Fibroblast of the aortic adventitia (primary cell): ENCODE data around the gene SPHK1. TPM values are rescaled to one million over a fixed set of nuclear protein-coding genes. Genes with fewer than 3 reads are reported as not detected.
A peak's percentile ranks its signal among the peaks of the same experiment; 100 is the strongest.

Experiments used
- DNase-seq: peaks from one replicate; pipeline ENCODE4 v3.0.0-alpha.2; 2010; ENCODE audit warnings: low read depth
- H3K4me3 ChIP-seq: 2 replicates; pipeline ENCODE4 v1.5.1; 2011; ENCODE audit warnings: low read depth, mild to moderate bottlenecking, control low read depth, low read length, moderate library complexity
- CTCF ChIP-seq: IDR thresholded peaks from 2 replicates; pipeline ENCODE4 v1.5.1; 2011; ENCODE audit warnings: mild to moderate bottlenecking, low read length, control low read depth, inconsistent platforms; ENCODE audit not compliant: insufficient read depth
- total RNA-seq: library from RNA; depleted of rRNA; stranded (reverse); fragments of >200 nt; gene quantifications from 2 replicates; pipeline ENCODE4 v1.2.3, GENCODE V29; 2012; ENCODE audit warnings: low replicate concordance

The SPHK1 gene
- total RNA-seq, 1 donor, result 31.7 TPM

GRCh38 chr17:76365256-76365903, 19.0 kb upstream of the SPHK1 start:
- peak; percentile 23 for TF ChIP-seq CTCF
- no peak for DNase-seq
- no peak overlapping the region for H3K4me3 ChIP-seq

- H3K4me3 ChIP-seq, result no peak overlapping the region
- DNase-seq, result no peak
- no peak for TF ChIP-seq CTCF
These were observed 18.2 kb upstream of the SPHK1 start for GRCh38 chr17:76366247-76366646.

- TF ChIP-seq CTCF, result no peak
- DNase-seq, result no peak
- H3K4me3 ChIP-seq, result no peak overlapping the region
These were observed 16.8 kb upstream of the SPHK1 start for GRCh38 chr17:76367642-76368041.

- DNase-seq, result no peak
- TF ChIP-seq CTCF, result no peak
- H3K4me3 ChIP-seq, result no peak overlapping the region
These were observed 15.9 kb upstream of the SPHK1 start for GRCh38 chr17:76368545-76368944.

GRCh38 chr17:76369379-76369778, 15.0 kb upstream of the SPHK1 start:
- TF ChIP-seq CTCF, result no peak
- no peak overlapping the region for H3K4me3 ChIP-seq
- no peak for DNase-seq

GRCh38 chr17:76369804-76370203, 14.6 kb upstream of the SPHK1 start:
- no peak for DNase-seq
- no peak for TF ChIP-seq CTCF
- H3K4me3 ChIP-seq, result no peak overlapping the region
